Activated B cell treated with CpG ODN at 0.5 μM for 24 hours (primary cell): ENCODE data around the gene ALDH1A1. TPM values are rescaled to one million over a fixed set of nuclear protein-coding genes. Genes with fewer than 3 reads are reported as not detected.

Source experiments
- ATAC-seq: fragments of 200-7000 bp; cut with Tn5 transposase; one replicate; pipeline ENCODE4 v1.10.0; 2021; ENCODE audit warnings: low read depth, mild to moderate bottlenecking, moderate library complexity
- CTCF ChIA-PET: fragments of 350-600 bp; sonication (Branson Sonifier 250); formaldehyde crosslinking; loops from one replicate; lab custom pipeline; 2021; ENCODE audit warnings: antibody characterized with exemption; lab: Charles Lee
- POLR2A ChIA-PET: fragments of 350-600 bp; sonication (Branson Sonifier 250); formaldehyde crosslinking; loops from one replicate; lab custom pipeline; 2021; ENCODE audit warnings: antibody characterized with exemption; lab: Charles Lee
- DNase-seq: peaks from one replicate; pipeline ENCODE4 v3.0.0; 2022
- H3K27ac Mint-ChIP-seq: one replicate; pipeline ENCODE4 v1.8.0; 2020; ENCODE audit warnings: mixed read lengths
- H3K27me3 Mint-ChIP-seq: one replicate; pipeline ENCODE4 v1.8.0; 2021; ENCODE audit warnings: mixed read lengths
- H3K36me3 Mint-ChIP-seq: one replicate; pipeline ENCODE4 v1.8.0; 2021; ENCODE audit warnings: low read depth, mixed read lengths
- H3K4me1 Mint-ChIP-seq: one replicate; pipeline ENCODE4 v1.8.0; 2021; ENCODE audit warnings: mixed read lengths
- H3K4me3 Mint-ChIP-seq: one replicate; pipeline ENCODE4 v1.8.0; 2020; ENCODE audit warnings: mild to moderate bottlenecking, mixed read lengths
- H3K9me3 Mint-ChIP-seq: one replicate; pipeline ENCODE4 v1.8.0; 2020; ENCODE audit warnings: mixed read lengths
- intact Hi-C: fragments of 100-400 bp; cut with micrococcal nuclease; formaldehyde crosslinking; loops from one replicate; pipeline ENCODE4 v1.15.1; 2024
- total RNA-seq: library from RNA; stranded (reverse); gene quantifications from 2 replicates; pipeline ENCODE4 v1.2.3, GENCODE V29; 2022
- TF ChIP-seq, protein P1 (sequence below): fragments of 200-600 bp; IDR thresholded peaks from one replicate; pipeline ENCODE4 v1.8.0; 2022; ENCODE audit warnings: antibody characterized with exemption, mild to moderate bottlenecking

ALDH1A1 gene
- total RNA-seq, 1 donor from 2014 or later: not detected

DNA sequence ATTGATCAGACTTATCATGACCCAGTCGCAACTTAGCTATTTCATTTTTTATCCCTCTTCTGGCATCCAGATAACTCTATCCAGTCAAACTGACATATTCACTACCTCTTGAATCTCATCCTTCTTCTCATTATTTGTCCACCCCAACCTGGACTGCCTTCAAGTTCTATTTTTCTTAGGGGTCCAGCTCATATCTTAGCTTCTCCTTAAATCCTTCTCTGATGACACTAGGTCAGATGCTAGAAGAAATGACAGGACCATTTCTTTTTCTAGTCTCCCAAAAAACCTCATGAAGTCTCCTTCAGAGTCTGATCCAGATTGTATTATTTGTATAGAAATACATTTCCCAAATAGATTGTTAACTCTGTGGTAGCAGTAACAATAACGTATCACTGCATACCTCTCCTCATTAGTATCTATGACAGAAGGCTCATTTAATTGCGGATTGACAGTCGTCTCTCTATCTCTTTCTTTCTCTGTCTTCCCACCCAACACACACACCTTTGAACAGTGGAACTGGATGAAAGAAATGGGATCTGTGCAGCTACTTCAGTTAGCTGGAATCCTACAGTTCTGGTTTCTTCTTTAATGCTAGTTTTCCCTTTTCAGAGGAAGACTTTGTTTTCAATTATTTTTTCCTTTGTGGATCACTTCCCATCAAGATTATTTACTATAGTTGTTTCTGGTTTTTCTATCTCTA, 33.5 kb downstream of the ALDH1A1 start:
- Mint-ChIP-seq H3K27ac (no peak overlapping the region), H3K27me3 (no peaks in the 10 kb centered on the region), H3K4me3 (no peak overlapping the region), H3K36me3 (no peaks in the 10 kb centered on the region), H3K9me3 (no peaks in the 10 kb centered on the region), H3K4me1 (no peaks in the 10 kb centered on the region)
- TF ChIP-seq, protein P1, sequence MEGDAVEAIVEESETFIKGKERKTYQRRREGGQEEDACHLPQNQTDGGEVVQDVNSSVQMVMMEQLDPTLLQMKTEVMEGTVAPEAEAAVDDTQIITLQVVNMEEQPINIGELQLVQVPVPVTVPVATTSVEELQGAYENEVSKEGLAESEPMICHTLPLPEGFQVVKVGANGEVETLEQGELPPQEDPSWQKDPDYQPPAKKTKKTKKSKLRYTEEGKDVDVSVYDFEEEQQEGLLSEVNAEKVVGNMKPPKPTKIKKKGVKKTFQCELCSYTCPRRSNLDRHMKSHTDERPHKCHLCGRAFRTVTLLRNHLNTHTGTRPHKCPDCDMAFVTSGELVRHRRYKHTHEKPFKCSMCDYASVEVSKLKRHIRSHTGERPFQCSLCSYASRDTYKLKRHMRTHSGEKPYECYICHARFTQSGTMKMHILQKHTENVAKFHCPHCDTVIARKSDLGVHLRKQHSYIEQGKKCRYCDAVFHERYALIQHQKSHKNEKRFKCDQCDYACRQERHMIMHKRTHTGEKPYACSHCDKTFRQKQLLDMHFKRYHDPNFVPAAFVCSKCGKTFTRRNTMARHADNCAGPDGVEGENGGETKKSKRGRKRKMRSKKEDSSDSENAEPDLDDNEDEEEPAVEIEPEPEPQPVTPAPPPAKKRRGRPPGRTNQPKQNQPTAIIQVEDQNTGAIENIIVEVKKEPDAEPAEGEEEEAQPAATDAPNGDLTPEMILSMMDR: no peak
- no peak for DNase-seq
- POLR2A ChIA-PET: no interaction called here
- no peak for ATAC-seq
- CTCF ChIA-PET: no interaction called here
- intact Hi-C loops: no loop called here

DNA sequence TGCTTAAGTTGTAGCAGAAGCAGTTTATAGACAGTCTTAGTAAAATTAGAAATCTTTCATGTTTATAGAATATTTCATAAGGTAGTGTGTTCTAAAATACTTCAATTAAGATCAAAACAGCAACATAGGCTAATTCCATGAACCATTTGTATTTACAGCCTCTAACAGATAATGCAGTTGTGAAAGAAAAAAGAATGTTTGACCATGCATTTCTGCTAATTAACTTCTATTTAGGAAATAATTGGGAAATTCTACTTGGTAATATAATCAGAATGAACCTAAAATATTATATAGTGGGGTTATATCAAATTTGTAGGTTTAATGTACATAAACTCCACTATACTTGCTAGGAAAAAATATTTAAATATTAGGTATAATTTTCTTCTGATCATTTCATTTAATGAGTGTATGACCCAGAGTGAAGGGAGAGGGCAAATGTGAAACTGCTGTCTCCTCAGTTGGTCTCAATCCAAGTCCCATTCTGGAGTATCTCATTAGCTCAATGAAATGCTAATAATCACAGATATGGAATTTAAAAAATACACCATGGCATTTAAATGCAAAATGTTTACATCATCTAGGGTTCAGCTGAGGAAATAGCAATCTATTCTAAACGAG, 34.9 kb downstream of the ALDH1A1 start:
- Mint-ChIP-seq H3K27me3 (no peaks in the 10 kb centered on the region), H3K9me3 (no peaks in the 10 kb centered on the region), H3K36me3 (no peaks in the 10 kb centered on the region), H3K4me3 (no peak overlapping the region), H3K4me1 (no peaks in the 10 kb centered on the region), H3K27ac (no peak overlapping the region)
- CTCF ChIA-PET: no interaction called here
- intact Hi-C loops: no loop called here
- POLR2A ChIA-PET: no interaction called here
- TF ChIP-seq, protein P1: no peak
- no peak for DNase-seq
- no peak for ATAC-seq

DNA sequence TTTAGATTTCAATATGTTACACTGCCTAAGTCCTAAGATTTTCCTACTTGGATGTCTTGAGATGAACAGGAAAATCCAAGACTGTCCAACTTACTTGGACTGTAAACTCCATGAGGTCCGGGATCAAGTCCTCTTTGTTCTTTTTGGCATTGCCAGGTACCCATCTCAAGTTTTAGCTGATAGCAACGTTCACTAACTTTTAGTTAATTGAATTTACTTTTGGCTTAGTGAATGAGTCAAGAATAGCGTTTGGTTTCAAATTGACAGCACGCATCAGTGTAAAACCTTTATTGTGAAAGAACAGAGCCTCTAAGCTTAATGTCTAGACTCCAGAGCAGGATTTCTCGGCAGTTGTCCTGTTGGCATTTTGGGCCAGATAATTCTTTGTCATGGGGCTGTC, 37.2 kb downstream of the ALDH1A1 start:
- no peaks in the 10 kb centered on the region for H3K36me3 Mint-ChIP-seq
- H3K27me3 Mint-ChIP-seq: no peaks in the 10 kb centered on the region
- H3K4me3 Mint-ChIP-seq: no peak overlapping the region
- intact Hi-C loops: no loop called here
- POLR2A ChIA-PET: no interaction called here
- CTCF ChIA-PET: no interaction called here
- no peak overlapping the region for H3K27ac Mint-ChIP-seq
- H3K9me3 Mint-ChIP-seq: no peaks in the 10 kb centered on the region
- ATAC-seq (no peak), DNase-seq (no peak)
- TF ChIP-seq, protein P1: no peak
- no peaks in the 10 kb centered on the region for H3K4me1 Mint-ChIP-seq

DNA sequence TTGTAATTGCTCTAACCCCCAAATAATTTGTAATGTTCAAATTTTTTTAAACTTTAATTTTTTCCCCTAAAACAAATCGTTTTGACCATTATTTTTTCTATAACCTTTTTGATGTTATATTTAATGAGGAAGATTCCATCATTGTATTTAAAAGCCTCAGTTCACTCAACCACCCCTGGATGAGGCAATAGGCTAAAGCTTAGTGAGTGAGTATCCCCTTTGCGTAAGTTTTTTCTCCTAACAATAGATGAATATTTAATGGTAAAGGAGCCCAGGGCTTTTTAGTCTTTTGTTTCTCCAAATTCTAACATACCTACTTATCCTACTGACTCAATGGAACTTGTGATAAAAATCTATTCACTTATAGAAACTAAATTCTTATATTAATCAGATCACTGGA, 38.1 kb downstream of the ALDH1A1 start:
- TF ChIP-seq, protein P1: no peak
- ChIA-PET CTCF (no interaction called here), POLR2A (no interaction called here)
- H3K27me3 Mint-ChIP-seq: no peaks in the 10 kb centered on the region
- intact Hi-C loops: no loop called here
- H3K36me3 Mint-ChIP-seq: no peaks in the 10 kb centered on the region
- DNase-seq (no peak), ATAC-seq (no peak)
- H3K9me3 Mint-ChIP-seq: no peaks in the 10 kb centered on the region
- no peaks in the 10 kb centered on the region for H3K4me1 Mint-ChIP-seq
- no peak overlapping the region for H3K4me3 Mint-ChIP-seq
- no peak overlapping the region for H3K27ac Mint-ChIP-seq

DNA sequence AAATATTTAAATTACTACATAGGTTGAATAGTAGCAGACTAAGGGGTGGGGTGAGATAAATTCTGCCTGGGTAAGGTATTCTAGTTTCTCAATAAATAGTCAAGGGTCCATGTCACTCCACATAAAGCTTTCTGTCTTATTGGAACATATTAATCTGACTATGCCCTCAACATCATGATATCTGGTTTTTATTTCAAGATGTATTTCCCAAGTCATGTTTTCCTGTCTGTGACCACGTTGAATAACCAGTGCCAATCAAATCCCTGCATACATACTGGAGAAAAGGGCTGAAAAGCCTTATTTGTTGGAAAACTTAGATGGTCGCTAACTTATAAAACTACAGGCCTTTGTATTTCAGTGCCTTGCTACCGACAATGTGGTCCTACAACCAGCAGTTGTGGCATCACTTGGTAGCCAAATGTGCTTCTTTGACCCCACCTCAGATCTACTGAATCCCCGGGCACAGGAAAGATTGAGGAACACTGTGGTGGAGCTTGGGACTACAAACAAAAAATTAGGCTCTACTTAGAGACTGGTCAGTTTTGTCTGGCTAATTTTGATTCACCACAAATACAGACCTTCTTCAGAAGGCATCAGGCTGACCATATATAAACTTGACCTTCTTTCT, 39.4 kb downstream of the ALDH1A1 start:
- POLR2A ChIA-PET: no interaction called here
- DNase-seq (no peak), ATAC-seq (no peak)
- Mint-ChIP-seq H3K4me1 (no peaks in the 10 kb centered on the region), H3K9me3 (no peaks in the 10 kb centered on the region), H3K27me3 (no peaks in the 10 kb centered on the region), H3K4me3 (no peak overlapping the region), H3K36me3 (no peaks in the 10 kb centered on the region), H3K27ac (no peak overlapping the region)
- CTCF ChIA-PET: no interaction called here
- intact Hi-C loops: no loop called here
- TF ChIP-seq, protein P1: no peak
